GM12878 (cell line): ENCODE measurements around the gene IQCF6. TPM values are rescaled to one million over a fixed set of nuclear protein-coding genes. Genes with fewer than 3 reads are reported as not detected.

Experiments used
- ATAC-seq: fragments of 200-7000 bp; cut with Tn5 transposase; 3 replicates; pipeline ENCODE4 v1.9.1; 2020; ENCODE audit warnings: mild to moderate bottlenecking, moderate library complexity
- BruUV-seq: library from RNA; stranded (reverse); fragments of 400-500 nt; replicated peaks from 2 replicates; lab custom pipeline; 2021; lab: Mats Ljungman, UMichigan
- CTCF ChIA-PET: fragments of 300-600 bp; sonication (Branson Sonifier 250); formaldehyde crosslinking; extraction: SDS; loops from one replicate; lab custom pipeline; 2021; ENCODE audit warnings: inconsistent platforms; lab: Yijun Ruan, JAX
- POLR2A ChIA-PET: fragments of 350-600 bp; formaldehyde crosslinking; extraction: SDS; loops from one replicate; lab custom pipeline; 2021; ENCODE audit warnings: inconsistent platforms; lab: Charles Lee
- RAD21 ChIA-PET: fragments of 300-600 bp; sonication (Branson Sonifier 250); formaldehyde crosslinking; loops from one replicate; lab custom pipeline; 2023; ENCODE audit warnings: antibody characterized with exemption; ENCODE audit not compliant: unreplicated experiment; lab: Charles Lee
- SMC1A ChIA-PET: fragments of 300-600 bp; sonication (Branson Sonifier 250); formaldehyde crosslinking; loops from one replicate; lab custom pipeline; 2023; ENCODE audit not compliant: unreplicated experiment, uncharacterized antibody; lab: Charles Lee
- DNase-seq: peaks from one replicate; pipeline ENCODE4 v3.0.0-alpha.2; 2011; ENCODE audit warnings: low read depth, low spot score
- FAIRE-seq: peaks from 3 replicates; lab custom pipeline; 2011; peaks lifted over from hg19 to GRCh38; lab: Jason Lieb, UNC
- H2AFZ ChIP-seq: 2 replicates; pipeline ENCODE4 v1.6.0; 2011; ENCODE audit warnings: low read depth, low read length, control low read depth; ENCODE audit not compliant: control insufficient read depth
- H3K27ac ChIP-seq: 2 replicates; pipeline ENCODE4 v1.5.1; 2011; ENCODE audit warnings: control low read depth; ENCODE audit not compliant: control insufficient read depth, insufficient read depth
- H3K27me3 ChIP-seq, 2 experiments: replicated peaks in 1 of 2; 2 replicates each; pipeline versions ENCODE4 v1.6.0 to v1.6.1; 2011; ENCODE audit warnings: low read length in 1 of 2; ENCODE audit not compliant: control insufficient read depth in 2 of 2, insufficient read depth in 2 of 2
- H3K36me3 ChIP-seq, 2 experiments: 2 replicates each; pipeline ENCODE4 v1.5.1; 2011; ENCODE audit warnings: low read length in 1 of 2; ENCODE audit not compliant: control insufficient read depth in 2 of 2, insufficient read depth in 2 of 2
- H3K4me1 ChIP-seq: 2 replicates; pipeline ENCODE4 v1.6.1; 2011; ENCODE audit warnings: mild to moderate bottlenecking, low read length, moderate library complexity, mixed read lengths; ENCODE audit not compliant: control insufficient read depth, insufficient read depth
- H3K4me2 ChIP-seq: 2 replicates; pipeline ENCODE4 v1.6.0; 2011; ENCODE audit warnings: control low read depth; ENCODE audit not compliant: control insufficient read depth, insufficient read depth
- H3K4me3 ChIP-seq: fragments of 200-600 bp; sonication (generic); 2 replicates; pipeline ENCODE4 v1.5.1; 2016
- H3K79me2 ChIP-seq: 2 replicates; pipeline ENCODE4 v1.6.0; 2011; ENCODE audit warnings: low read length; ENCODE audit not compliant: control insufficient read depth, insufficient read depth
- H3K9ac ChIP-seq: 2 replicates; pipeline ENCODE4 v1.8.0; 2011; ENCODE audit warnings: low read length, control low read depth, mixed read lengths; ENCODE audit not compliant: control insufficient read depth, insufficient read depth
- H3K9me3 ChIP-seq: replicated peaks from 3 replicates; pipeline ENCODE4 v1.5.1; 2011; ENCODE audit warnings: mild to moderate bottlenecking, low read length; ENCODE audit not compliant: control insufficient read depth, insufficient read depth
- H4K20me1 ChIP-seq: 2 replicates; pipeline ENCODE4 v1.6.0; 2011; ENCODE audit not compliant: control insufficient read depth, insufficient read depth
- BCL11A ChIP-seq: IDR thresholded peaks from 2 replicates; pipeline ENCODE4 v1.6.1; 2011; ENCODE audit warnings: low read depth, low read length
- CHD2 ChIP-seq: IDR thresholded peaks from 2 replicates; pipeline ENCODE4 v1.6.1; 2011; ENCODE audit warnings: low read depth, low read length, improper control_type of control experiment, borderline replicate concordance
- CUX1 ChIP-seq: IDR thresholded peaks from 2 replicates; pipeline ENCODE4 v1.6.1; 2012; ENCODE audit warnings: improper control_type of control experiment, low read depth, low read length; ENCODE audit not compliant: insufficient replicate concordance
- HSF1 ChIP-seq: fragments of 150-350 bp; IDR thresholded peaks from 2 replicates; pipeline ENCODE4 v1.6.1; 2014; ENCODE audit warnings: mild to moderate bottlenecking, low read depth, low read length
- JUND ChIP-seq: IDR thresholded peaks from 2 replicates; pipeline ENCODE4 v1.6.1; 2012; ENCODE audit warnings: low read depth, mild to moderate bottlenecking, low read length, improper control_type of control experiment, moderate library complexity
- NBN ChIP-seq: fragments of 450-650 bp; IDR thresholded peaks from 2 replicates; pipeline ENCODE4 v1.6.1; 2016
- NR2C2 ChIP-seq: IDR thresholded peaks from 2 replicates; pipeline ENCODE4 v1.6.1; 2011; ENCODE audit warnings: borderline replicate concordance, low read depth; ENCODE audit not compliant: control insufficient read depth, insufficient read length
- RAD21 ChIP-seq: IDR thresholded peaks from 2 replicates; pipeline ENCODE4 v1.6.1; 2011; ENCODE audit warnings: mild to moderate bottlenecking, low read depth, low read length, moderate library complexity; ENCODE audit not compliant: insufficient read depth
- RFX5 ChIP-seq: IDR thresholded peaks from 2 replicates; pipeline ENCODE4 v1.6.1; 2011; ENCODE audit warnings: low read depth, low read length, improper control_type of control experiment
- SMAD1 ChIP-seq: fragments of 450-650 bp; IDR thresholded peaks from 2 replicates; pipeline ENCODE4 v1.6.1; 2018; ENCODE audit warnings: mild to moderate bottlenecking, low read depth; ENCODE audit not compliant: partially characterized antibody
- SMAD5 ChIP-seq: IDR thresholded peaks from 2 replicates; pipeline ENCODE4 v1.6.1; 2016; ENCODE audit warnings: antibody characterized with exemption, low read depth
- ZSCAN29 ChIP-seq: fragments of 450-650 bp; IDR thresholded peaks from 2 replicates; pipeline ENCODE4 v1.6.1; 2017; ENCODE audit warnings: mild to moderate bottlenecking, moderate library complexity
- WGBS: methylation state at CpG from one replicate; pipeline ENCODE4 v1.1.6; 2016; ENCODE audit warnings: low lambda C conversion rate; ENCODE audit not compliant: insufficient replicate concordance, insufficient coverage; ENCODE audit errors: missing lambda C conversion rate; 5-methylcytosine and 5-hydroxymethylcytosine counted together
- in situ Hi-C: fragments of 300-500 bp; cut with MboI; formaldehyde crosslinking; loops from 9 replicates; pipeline ENCODE4 v1.14.3; 2018; ENCODE audit warnings: mixed read lengths
- intact Hi-C: fragments of 100-400 bp; cut with micrococcal nuclease; formaldehyde crosslinking; loops from one replicate; pipeline ENCODE4 v1.14.2; 2022; ENCODE audit not compliant: unreplicated experiment
- polyA plus RNA-seq, 11 experiments: library from polyadenylated mRNA; depleted of rRNA in 4 of 11; unstranded in 6 of 11; stranded (reverse) in 5 of 11; fragments of >200 nt; fragmentation: Nextera tagmentation in 4 of 11; fragmentation: Illumina TruSeq in 1 of 11; extraction: Ambion mirVana in 4 of 11; extraction: Trizol in 1 of 11; gene quantifications; 1 replicate in 1 of 11; 2 replicates in 10 of 11; pipeline versions ENCODE4 v1.2.1 to v1.2.3, GENCODE V29; 2011 to 2016; ENCODE audit warnings: inconsistent platforms in 2 of 11, missing spikeins in 2 of 11, low read depth in 1 of 11
- total RNA-seq, 4 experiments: library from RNA; depleted of rRNA in 3 of 4; stranded (reverse); fragments of >200 nt in 3 of 4; fragmentation: Illumina TruSeq in 1 of 4; extraction: Trizol in 1 of 4; gene quantifications; 2 replicates each; pipeline versions ENCODE4 v1.2.1 to v1.2.3, GENCODE V29; 2013 to 2021

The IQCF6 gene
- total and polyA plus RNA-seq, 10 of the 15 experiments (the other 5 are each of a cell fraction or from before 2014, with no cell fraction given) = not detected

GRCh38 chr3:51778554-51778953 lies 483 bp downstream of the IQCF6 start:
- Histone ChIP-seq H3K27ac (no peak overlapping the region), H3K9me3 (no peaks in the 10 kb centered on the region), H3K4me3 (no peak overlapping the region), H3K36me3 (no peaks in the 10 kb centered on the region), H3K79me2 (no peaks in the 10 kb centered on the region), H2AFZ (no peak overlapping the region), H4K20me1 (no peaks in the 10 kb centered on the region), H3K4me1 (no peaks in the 10 kb centered on the region), H3K4me2 (no peak overlapping the region), H3K9ac (no peak overlapping the region), H3K27me3 (no peaks in the 10 kb centered on the region; a peak in 1 of 4 replicates)
- POLR2A ChIA-PET = no interaction called here
- WGBS = 38% methylated on average over 17 of the region's 17 CpGs
- RAD21 ChIA-PET = no interaction called here
- SMC1A ChIA-PET = no interaction called here
- ATAC-seq (no peak), DNase-seq (no peak), FAIRE-seq (no peak)
- intact Hi-C loops (no loop called here), in situ Hi-C loops (no loop called here)
- no peak for TF ChIP-seq RAD21
- no peak for TF ChIP-seq NR2C2
- no peak for TF ChIP-seq BCL11A
- no peak for TF ChIP-seq CHD2
- no peak for TF ChIP-seq JUND
- no peak for TF ChIP-seq HSF1
- no peak for TF ChIP-seq SMAD5
- CTCF ChIA-PET = no interaction called here
- BruUV-seq = no TSS peak

GRCh38 chr3:51777985-51778384 lies 1.1 kb downstream of the IQCF6 start:
- Histone ChIP-seq H4K20me1 (no peaks in the 10 kb centered on the region), H2AFZ (no peak overlapping the region), H3K27ac (no peak overlapping the region), H3K27me3 (no peaks in the 10 kb centered on the region; a peak in 1 of 4 replicates), H3K9me3 (no peaks in the 10 kb centered on the region), H3K4me1 (no peaks in the 10 kb centered on the region), H3K9ac (no peak overlapping the region), H3K36me3 (no peaks in the 10 kb centered on the region), H3K79me2 (no peaks in the 10 kb centered on the region), H3K4me2 (no peak overlapping the region), H3K4me3 (no peak overlapping the region)
- DNase-seq (no peak), ATAC-seq (no peak), FAIRE-seq (no peak)
- in situ Hi-C loops (no loop called here), intact Hi-C loops (no loop called here)
- ChIA-PET POLR2A (no interaction called here), RAD21 (no interaction called here), CTCF (no interaction called here), SMC1A (no interaction called here)
- BruUV-seq = no TSS peak
- WGBS = 0% methylated on average over 2 of the region's 3 CpGs
- TF ChIP-seq RFX5 = no peak
- TF ChIP-seq NBN = no peak
- no peak for TF ChIP-seq CUX1
- TF ChIP-seq SMAD1 = no peak
- TF ChIP-seq ZSCAN29 = no peak
